Osteocyte (in vitro differentiated cells): ENCODE data around the gene GLRX2. TPM values are rescaled to one million over a fixed set of nuclear protein-coding genes. Genes with fewer than 3 reads are reported as not detected.
A peak's percentile ranks its signal among the peaks of the same experiment; 100 is the strongest.

Source experiments
- DNase-seq: peaks from one replicate; pipeline ENCODE4 v3.0.0; 2021; ENCODE audit warnings: mixed read lengths; ENCODE audit not compliant: unreplicated experiment; ENCODE audit errors: extremely low spot score
- H3K27ac Mint-ChIP-seq: one replicate; pipeline ENCODE4 v1.8.0; 2021; ENCODE audit warnings: mild to moderate bottlenecking, mixed read lengths; ENCODE audit not compliant: unreplicated experiment
- H3K27me3 Mint-ChIP-seq: one replicate; pipeline ENCODE4 v1.8.0; 2021; ENCODE audit warnings: mixed read lengths; ENCODE audit not compliant: unreplicated experiment
- H3K36me3 Mint-ChIP-seq: one replicate; pipeline ENCODE4 v1.8.0; 2021; ENCODE audit warnings: mixed read lengths; ENCODE audit not compliant: unreplicated experiment
- H3K4me1 Mint-ChIP-seq: one replicate; pipeline ENCODE4 v1.8.0; 2021; ENCODE audit warnings: mixed read lengths; ENCODE audit not compliant: unreplicated experiment
- H3K4me3 Mint-ChIP-seq: one replicate; pipeline ENCODE4 v1.8.0; 2021; ENCODE audit warnings: mild to moderate bottlenecking, moderate library complexity, mixed read lengths; ENCODE audit not compliant: unreplicated experiment
- H3K9me3 Mint-ChIP-seq: one replicate; pipeline ENCODE4 v1.8.0; 2021; ENCODE audit warnings: mixed read lengths; ENCODE audit not compliant: unreplicated experiment
- CTCF ChIP-seq: fragments of 200-600 bp; sonication (generic); IDR thresholded peaks from 2 replicates; pipeline ENCODE4 v1.5.0; 2021; ENCODE audit warnings: antibody characterized with exemption, mild to moderate bottlenecking, moderate library complexity
- total RNA-seq: library from RNA; stranded (reverse); gene quantifications from 2 replicates; pipeline ENCODE4 v1.2.1, GENCODE V29; 2021

GLRX2 gene
- total RNA-seq, 1 donor from 2014 or later, result 24.3 TPM

- H3K9me3 Mint-ChIP-seq, result no peaks in the 10 kb centered on the region
Observed at GRCh38 chr1:193060938-193061337, 44.3 kb downstream of the GLRX2 start.

GRCh38 chr1:193060406-193060805 is 44.8 kb downstream of the GLRX2 start:
- Mint-ChIP-seq H3K36me3 (peaks cover 11% of the 10 kb centered on the region), H3K4me3 (peak overlapping the region; percentile 100), H3K27me3 (no peaks in the 10 kb centered on the region), H3K27ac (peak overlapping the region; percentile 99), H3K9me3 (no peaks in the 10 kb centered on the region), H3K4me1 (peaks cover 35% of the 10 kb centered on the region)
- DNase-seq, result no peak
- no peak for TF ChIP-seq CTCF

More at GRCh38 chr1:193060938-193061337, 44.3 kb downstream of the GLRX2 start:
- Mint-ChIP-seq H3K4me1 (peaks cover 35% of the 10 kb centered on the region), H3K27ac (peak overlapping the region; percentile 99), H3K4me3 (peak overlapping the region; percentile 100), H3K36me3 (peaks cover 11% of the 10 kb centered on the region), H3K27me3 (no peaks in the 10 kb centered on the region)
- TF ChIP-seq CTCF, result no peak
- DNase-seq, result no peak

GRCh38 chr1:193060115-193060403 is 45.2 kb downstream of the GLRX2 start:
- peak overlapping the region; percentile 100 for H3K4me3 Mint-ChIP-seq
- peaks cover 35% of the 10 kb centered on the region for H3K4me1 Mint-ChIP-seq

GRCh38 chr1:193059282-193060114 is 45.7 kb downstream of the GLRX2 start, which contains the start of the genes RO60 and UCHL5:
Gene RO60 (plus strand): TSS chr1:193059612. CDS start chr1:193069055, 9,443 bp downstream.
Gene UCHL5 (minus strand): TSS chr1:193059360. CDS start chr1:193059260, 100 bp downstream.
- Mint-ChIP-seq H3K27ac (peak within 1 kb of the TSS; percentile 99), H3K4me3 (peak within 1 kb of the TSS; percentile 100), H3K9me3 (no peaks in the 10 kb centered on the region), H3K27me3 (no peaks in the 10 kb centered on the region), H3K4me1 (peaks cover 35% of the 10 kb centered on the region), H3K36me3 (peaks cover 11% of the 10 kb centered on the region)
- peak; percentile 98 for DNase-seq
- no peak for TF ChIP-seq CTCF

More at GRCh38 chr1:193060115-193060403, 45.2 kb downstream of the GLRX2 start:
- Mint-ChIP-seq H3K27ac (peak overlapping the region; percentile 99), H3K27me3 (no peaks in the 10 kb centered on the region), H3K36me3 (peaks cover 11% of the 10 kb centered on the region), H3K9me3 (no peaks in the 10 kb centered on the region)
- no peak for TF ChIP-seq CTCF
- DNase-seq, result no peak

- DNase-seq, result no peak
- no peaks in the 10 kb centered on the region for H3K9me3 Mint-ChIP-seq
- H3K36me3 Mint-ChIP-seq, result peaks cover 11% of the 10 kb centered on the region
- H3K27me3 Mint-ChIP-seq, result no peaks in the 10 kb centered on the region
- H3K27ac Mint-ChIP-seq, result peak overlapping the region; percentile 99
- H3K4me3 Mint-ChIP-seq, result peak overlapping the region; percentile 100
- no peak for TF ChIP-seq CTCF
- H3K4me1 Mint-ChIP-seq, result peaks cover 35% of the 10 kb centered on the region
Observed at GRCh38 chr1:193058529-193059281, 46.5 kb downstream of the GLRX2 start.
